ENCODE results near the gene SAMD5. TPM values are rescaled to one million over a fixed set of nuclear protein-coding genes. Genes with fewer than 3 reads are reported as not detected.

SAMD5 gene
- total RNA-seq, 1 experiment from 2014 or later: 4.0 TPM

- POLR2A ChIA-PET: no interaction called here
- H3K79me2 ChIP-seq (ENCODE audit: insufficient read depth, low read length): no peaks in the 10 kb centered on the region
- no TSS peak for BruUV-seq (replicated peaks)
These were observed 52.2 kb downstream of the SAMD5 start for GRCh38 chr6:147560670-147561069.

More at GRCh38 chr6:147560670-147561069, 52.2 kb downstream of the SAMD5 start:
- Histone ChIP-seq H2AFZ (ENCODE audit: low read depth, low read length, poor library complexity, severe bottlenecking) (no peak overlapping the region), H3K27me3 (ENCODE audit: insufficient read depth, low read length) (no peaks in the 10 kb centered on the region), H3K4me1 (ENCODE audit: control insufficient read depth in 1 of 2, insufficient read depth in 2 of 2, low read length in 2 of 2) (no peaks in the 10 kb centered on the region), H3K9ac (ENCODE audit: low read length) (no peak overlapping the region), H3K9me2 (ENCODE audit: insufficient read depth) (no peaks in the 10 kb centered on the region), H3K9me3 (ENCODE audit: control insufficient read depth in 1 of 2, insufficient read depth in 1 of 2, low read depth in 1 of 2, low read length in 2 of 2) (no peaks in the 10 kb centered on the region), H3K27ac (ENCODE audit: low read depth, low read length) (no peak overlapping the region), H4K20me1 (ENCODE audit: insufficient read depth) (no peaks in the 10 kb centered on the region), H3K36me3 (ENCODE audit: control insufficient read depth in 1 of 2, insufficient read depth in 2 of 2, low read length in 2 of 2) (no peaks in the 10 kb centered on the region), H3K4me2 (ENCODE audit: low read length) (no peak overlapping the region), H3K4me3 (replicated peaks in 1 of 2; ENCODE audit: low read depth in 1 of 2, low read length in 2 of 2) (no peak overlapping the region)
- TF ChIP-seq POLR2A (IDR thresholded peaks at IDR 0.05; ENCODE audit: borderline replicate concordance, extremely low read depth, insufficient read depth, insufficient read length) (no peak), EZH2 (IDR thresholded peaks at IDR 0.05) (no peak), REST (IDR thresholded peaks at IDR 0.05; ENCODE audit: low read depth) (no peak), ELF1 (IDR thresholded peaks at IDR 0.05; ENCODE audit: borderline replicate concordance, low read depth) (no peak), JUND (IDR thresholded peaks at IDR 0.05) (no peak), CBX3 (IDR thresholded peaks at IDR 0.05; ENCODE audit: low read depth) (no peak), TCF7L2 (IDR thresholded peaks at IDR 0.05; ENCODE audit: borderline replicate concordance, extremely low read depth, insufficient read depth, insufficient read length) (no peak), RAD21 (IDR thresholded peaks at IDR 0.05; ENCODE audit: low read depth) (no peak), SP1 (IDR thresholded peaks at IDR 0.05; ENCODE audit: low read depth) (no peak), POLR2AphosphoS5 (IDR thresholded peaks at IDR 0.05; ENCODE audit: low read depth, low read length) (no peak), ZNF274 (IDR thresholded peaks at IDR 0.05; ENCODE audit: low read depth, low read length) (no peak), ZBTB33 (IDR thresholded peaks at IDR 0.05; ENCODE audit: extremely low read depth, insufficient replicate concordance, low read length) (no peak), EZH2phosphoT487 (IDR thresholded peaks at IDR 0.05; ENCODE audit: borderline replicate concordance) (no peak), YY1 (IDR thresholded peaks at IDR 0.05; ENCODE audit: extremely low read depth, insufficient replicate concordance, low read depth, low read length) (no peak), SIN3A (IDR thresholded peaks at IDR 0.05; ENCODE audit: low read depth) (no peak)
- ChIA-PET RAD21 (ENCODE audit: low non-redundant PET in 1 of 2, low total read pairs in 2 of 2, uncharacterized antibody in 2 of 2, unreplicated experiment in 2 of 2) (no interaction called here), CTCF (no interaction called here)
- DNase-seq (ENCODE audit: low read depth, low spot score) (no peak), ATAC-seq (no peak)
- intact Hi-C loops (cut with micrococcal nuclease): no loop called here
